LoVo (cell line): ENCODE data around the gene FCGR3A.
"Not testable (repeated sequence)": the region's sequence is repeated elsewhere in the genome, so short reads cannot be mapped to it uniquely, and the experiment has no call there.

ENCODE experiments used
- DNase-seq: peaks from one replicate; pipeline ENCODE4 v3.0.0-alpha.2; 2016; ENCODE audit warnings: low spot score

FCGR3A gene

DNA sequence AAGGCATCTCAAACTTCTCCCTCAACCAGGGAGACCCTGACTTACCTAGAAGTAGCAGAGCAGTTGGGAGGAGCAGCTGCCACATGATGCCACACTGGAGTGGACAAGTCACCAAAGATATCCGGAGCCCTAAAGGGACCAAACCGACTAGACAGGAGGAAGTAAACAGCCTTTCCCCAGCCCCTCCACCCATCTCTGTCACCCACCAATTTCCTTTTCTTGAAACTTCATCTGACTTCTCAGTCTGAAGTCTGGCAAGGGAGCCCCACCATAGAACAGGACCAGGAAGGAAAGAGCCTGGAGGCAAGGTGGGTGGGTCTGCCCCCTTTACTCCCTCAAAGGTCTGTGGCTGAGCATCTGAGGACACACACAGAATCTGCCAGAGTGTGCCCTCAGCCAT is at the start of gene FCGR3A:
Gene FCGR3A, minus strand, starts transcription at position 167 of the 400 bp plus-strand sequence. Its CDS starts 82 bp downstream, at position 85.
- DNase-seq = no peak

DNA sequence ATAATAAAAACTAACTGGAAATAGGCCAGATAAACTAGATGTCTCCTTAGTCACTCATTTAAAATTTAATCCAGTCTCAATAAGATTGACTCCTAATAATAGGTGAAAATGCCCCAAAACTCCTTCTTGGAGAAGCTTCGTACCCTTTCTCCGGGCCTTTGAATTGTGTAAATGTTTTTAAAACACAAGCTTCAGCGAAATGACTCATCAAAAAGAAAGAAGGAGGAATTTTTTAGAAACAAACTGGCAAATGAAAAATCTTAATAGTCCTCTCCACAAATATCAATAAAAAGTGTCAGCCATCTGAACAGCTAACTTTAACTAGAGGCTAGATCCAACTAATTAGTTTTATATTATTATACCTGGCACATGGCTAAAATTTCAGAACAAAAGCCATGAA is 47.5 kb upstream of the FCGR3A start:
- not testable (repeated sequence) for DNase-seq

DNA sequence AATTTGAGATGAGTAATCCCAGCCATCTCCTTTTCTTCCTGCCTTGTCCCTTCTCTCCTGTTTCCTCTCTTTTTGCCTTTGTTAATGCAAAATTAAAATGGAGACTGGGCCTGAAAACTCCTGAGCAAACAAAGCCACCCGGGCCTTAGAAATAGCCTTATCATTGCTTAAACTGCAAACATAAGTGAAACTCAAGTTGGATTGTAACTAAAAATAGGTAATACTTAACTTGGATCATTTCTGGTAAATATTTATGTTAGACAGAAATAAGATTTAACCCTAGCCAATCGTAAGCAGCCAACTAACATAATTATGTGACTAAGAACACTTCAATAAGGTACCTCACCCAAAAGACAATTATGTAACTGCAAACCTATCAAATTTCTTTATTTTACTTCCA is 46.0 kb upstream of the FCGR3A start:
- DNase-seq = not testable (repeated sequence)

- not testable (repeated sequence) for DNase-seq
Measured at GRCh38 chr1:161595173-161595572, 45.6 kb upstream of the FCGR3A start.

- DNase-seq = not testable (repeated sequence)
Measured at GRCh38 chr1:161594269-161594984, 44.8 kb upstream of the FCGR3A start.

DNA sequence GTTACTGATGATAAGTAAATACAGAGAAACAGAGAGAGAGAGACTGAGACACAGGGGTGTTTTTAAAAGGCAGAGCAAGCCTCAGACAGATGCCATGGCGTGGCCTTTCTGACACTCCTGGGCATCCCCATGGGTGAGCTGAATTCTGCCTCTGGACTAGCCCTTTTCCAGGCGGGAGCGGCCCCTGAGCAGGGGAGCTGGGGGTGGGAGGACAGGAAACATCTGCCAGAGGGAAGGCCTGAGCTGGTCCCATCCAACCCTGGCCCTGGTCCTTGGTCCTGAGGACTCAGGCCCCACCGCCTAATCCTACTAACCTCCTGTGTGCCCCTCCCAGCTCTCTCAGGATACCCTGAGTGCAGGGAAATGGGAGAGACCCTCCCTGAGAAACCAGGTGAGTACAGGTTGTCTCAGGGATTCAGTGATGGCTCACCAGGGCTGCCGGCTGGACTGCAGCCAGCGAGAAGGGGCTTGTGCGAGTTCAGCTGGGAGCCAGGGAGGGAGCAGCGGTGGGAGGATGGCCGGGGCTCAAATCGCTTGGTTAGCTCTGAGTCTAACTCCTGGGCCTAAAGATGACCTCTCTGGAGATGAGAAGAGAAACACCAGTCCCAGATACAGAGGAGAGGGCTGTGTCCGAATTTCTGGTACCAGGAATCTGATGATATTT is 43.6 kb upstream of the FCGR3A start:
- DNase-seq = not testable (repeated sequence)

DNA sequence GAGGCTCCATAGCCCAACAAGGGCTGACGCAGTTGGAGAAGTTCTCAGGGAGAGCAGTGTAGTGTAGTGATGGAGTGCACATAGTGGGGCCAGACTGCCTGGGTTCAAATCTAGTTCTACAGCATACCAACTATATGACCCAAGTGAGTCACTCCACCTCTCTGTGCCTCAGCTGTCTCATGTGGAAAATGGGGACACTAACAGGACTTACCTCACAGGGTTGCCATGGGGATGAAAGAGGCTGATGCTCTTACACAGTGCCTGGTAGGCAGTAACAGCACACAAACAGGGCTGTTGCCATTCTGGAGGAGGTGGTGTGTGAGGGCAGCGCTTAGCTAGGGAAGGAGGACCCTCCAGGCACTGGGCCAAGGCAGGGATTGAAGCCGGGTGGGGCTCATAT is 43.0 kb upstream of the FCGR3A start:
- DNase-seq = not testable (repeated sequence)

DNA sequence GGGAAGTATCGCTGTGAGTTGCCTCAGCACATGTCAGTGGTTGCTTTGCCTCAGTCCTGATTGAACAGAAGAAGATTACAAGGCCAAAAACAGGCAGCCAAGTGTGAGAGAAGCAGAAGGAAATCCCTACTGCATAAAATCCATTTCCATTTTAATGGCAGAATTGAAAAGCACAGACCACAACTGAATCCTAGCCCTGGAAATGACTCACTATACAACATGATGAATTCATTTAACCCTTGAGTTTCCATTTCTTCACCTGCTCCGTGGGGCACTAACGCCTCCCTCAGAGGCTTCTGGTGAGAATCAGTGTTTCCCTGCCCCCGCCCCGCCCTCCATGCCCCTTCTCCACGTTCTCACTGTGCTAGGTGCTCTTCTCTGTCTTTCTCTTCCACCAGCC is 40.3 kb upstream of the FCGR3A start:
- DNase-seq = not testable (repeated sequence)

- not testable (repeated sequence) for DNase-seq
Measured at GRCh38 chr1:161589365-161589764, 39.7 kb upstream of the FCGR3A start.

GRCh38 chr1:161588596-161588995 is 39.0 kb upstream of the FCGR3A start:
- not testable (repeated sequence) for DNase-seq

DNA sequence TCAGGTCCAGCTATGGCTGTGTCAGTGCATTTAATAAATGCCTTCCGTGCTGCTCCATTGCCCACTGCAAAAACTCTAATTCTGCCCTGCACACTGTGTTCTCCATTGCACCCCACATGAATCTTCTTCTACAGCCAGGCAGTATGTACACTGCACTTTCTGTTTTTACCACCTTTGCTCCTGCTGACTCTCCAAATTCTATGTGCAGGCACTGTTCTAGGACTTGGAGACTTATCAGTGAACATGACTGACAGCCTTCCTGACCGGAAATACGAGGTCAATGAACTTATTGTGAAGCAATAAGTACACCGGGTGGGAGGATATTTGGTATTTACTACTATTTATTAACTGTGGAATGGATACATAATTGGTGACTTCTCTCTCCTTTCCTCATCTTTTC is 33.3 kb upstream of the FCGR3A start:
- DNase-seq = not testable (repeated sequence)

- DNase-seq = not testable (repeated sequence)
Measured at GRCh38 chr1:161580879-161581537, 31.4 kb upstream of the FCGR3A start.

DNA sequence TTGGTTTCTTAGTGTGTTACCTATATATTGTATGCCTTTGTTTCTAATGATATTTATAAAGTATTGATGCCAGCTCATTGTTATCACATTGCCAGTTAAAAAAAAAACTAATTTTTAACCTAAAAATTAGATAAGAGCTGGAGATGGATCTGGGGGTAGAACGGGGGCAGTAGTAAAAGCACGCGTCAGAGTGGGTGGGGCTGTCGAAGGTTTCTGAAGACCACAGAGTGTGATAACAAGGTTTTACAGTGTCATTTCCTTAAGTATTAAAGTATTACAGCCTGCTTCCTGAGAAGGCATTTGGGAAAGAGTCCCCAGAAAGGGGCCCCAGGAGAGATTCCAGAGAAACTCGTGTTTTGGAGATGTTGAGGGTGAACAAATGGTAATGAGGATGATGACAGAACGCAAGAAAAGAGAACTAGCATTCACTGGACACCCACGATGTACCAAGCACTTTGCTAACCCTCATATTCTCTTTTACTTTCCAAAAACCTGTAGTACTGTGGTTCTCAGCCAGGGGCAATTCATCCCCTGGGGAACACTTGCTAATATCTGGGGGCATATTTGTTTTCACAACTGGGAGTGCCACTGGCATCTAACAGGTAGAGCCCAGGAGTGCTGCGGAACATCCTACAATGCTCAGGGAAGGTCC is 30.4 kb upstream of the FCGR3A start:
- not testable (repeated sequence) for DNase-seq

DNA sequence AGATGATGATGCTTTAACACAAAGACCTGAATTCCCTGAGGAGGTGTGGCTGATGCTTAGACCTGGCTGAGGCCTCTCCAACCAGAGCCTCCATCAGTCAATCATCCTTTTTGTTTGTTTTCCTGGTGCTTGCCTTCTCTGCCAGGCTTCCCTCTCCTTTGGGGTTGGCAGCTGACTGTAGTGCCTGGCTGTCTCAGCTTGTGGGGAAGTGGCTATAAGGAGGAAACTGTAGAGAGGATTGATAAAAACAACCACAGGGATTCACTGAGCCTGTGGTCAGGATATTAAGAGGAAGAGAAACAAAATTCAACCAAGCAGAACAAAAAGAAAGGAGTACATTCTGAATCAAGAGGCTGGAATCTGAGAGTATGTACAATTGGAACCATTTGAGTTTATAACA is 27.1 kb upstream of the FCGR3A start:
- not testable (repeated sequence) for DNase-seq

- not testable (repeated sequence) for DNase-seq
Measured at GRCh38 chr1:161571703-161572102, 22.1 kb upstream of the FCGR3A start.

DNA sequence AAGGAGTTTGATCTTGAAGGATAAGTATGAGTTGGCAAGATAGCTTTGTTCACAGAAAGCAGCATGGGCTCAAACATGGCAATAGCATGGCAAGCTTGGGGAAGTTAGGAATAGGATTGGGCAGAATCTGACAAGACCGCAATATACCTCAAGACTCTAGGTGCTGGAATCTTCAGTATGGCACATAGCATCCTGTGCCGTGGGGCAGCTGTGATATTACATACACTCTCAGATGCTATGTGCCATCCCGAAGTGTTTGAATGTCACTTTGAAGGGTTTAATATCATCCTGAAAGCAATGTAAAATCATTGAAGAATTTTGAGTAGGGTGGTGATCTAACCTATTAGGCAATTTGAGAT is 17.0 kb upstream of the FCGR3A start:
- DNase-seq = not testable (repeated sequence)

- DNase-seq = not testable (repeated sequence)
Measured at GRCh38 chr1:161563522-161563921, 13.9 kb upstream of the FCGR3A start.

DNA sequence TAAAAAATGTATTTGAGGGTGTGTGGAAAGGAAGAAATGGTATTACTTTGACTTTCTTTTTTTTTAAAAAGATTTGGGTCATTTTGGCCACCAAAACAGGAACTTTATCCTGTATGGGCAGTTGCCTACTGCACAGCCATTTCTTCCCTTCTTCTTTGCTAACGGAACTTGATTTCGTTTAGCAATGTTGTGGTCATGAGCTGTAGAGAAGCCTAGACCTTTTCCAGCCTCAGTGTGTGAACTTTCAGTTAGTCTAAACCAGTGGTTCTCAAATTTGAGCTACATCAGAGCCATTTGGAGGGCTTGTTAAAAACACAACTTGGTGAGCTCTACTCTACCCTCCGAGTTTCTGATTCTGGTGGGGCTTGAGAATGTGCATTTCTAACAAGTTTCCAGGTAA is 12.8 kb upstream of the FCGR3A start:
- DNase-seq = not testable (repeated sequence)

DNA sequence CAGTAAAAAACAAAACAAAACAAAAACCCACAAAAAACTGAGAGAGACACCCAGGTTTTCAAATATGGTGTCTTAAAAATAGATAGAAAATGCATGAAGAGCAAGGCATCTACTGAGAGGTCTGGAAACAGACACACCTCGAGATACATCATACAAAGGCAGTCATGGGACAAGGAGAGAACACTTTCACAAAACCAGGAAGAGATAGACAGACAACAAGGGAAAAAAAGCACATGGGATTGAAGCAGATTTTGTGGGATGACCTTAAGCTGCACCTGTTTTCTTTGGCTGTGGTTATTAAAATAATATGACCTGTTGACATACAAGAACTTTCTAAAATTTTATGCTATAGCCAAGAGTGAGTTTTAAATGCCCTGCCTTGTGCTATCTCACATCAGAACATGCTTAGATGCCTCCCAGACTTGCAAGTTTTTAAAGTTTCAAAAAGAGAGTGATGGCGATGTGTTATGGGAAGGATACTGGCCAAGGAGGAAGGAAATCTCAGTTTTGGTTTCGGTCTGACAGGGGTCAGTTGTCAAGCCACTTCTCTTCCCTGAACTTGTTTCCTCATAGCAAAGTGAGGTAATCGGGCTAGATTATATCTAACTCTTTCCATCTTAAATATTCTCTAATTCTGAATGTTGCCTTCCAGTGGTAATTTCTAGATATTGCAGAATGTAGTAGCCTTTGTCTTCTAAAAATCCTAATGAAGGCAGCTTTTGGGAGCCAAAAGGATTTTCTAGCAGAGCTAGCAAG is 11.5 kb upstream of the FCGR3A start:
- DNase-seq = peak; percentile 16

- DNase-seq = not testable (repeated sequence)
Measured at GRCh38 chr1:161557506-161558450, 8.2 kb upstream of the FCGR3A start.
